GM04504 (cell line): Measurements from ENCODE around the gene CPZ.

Experiments used
- DNase-seq: peaks from one replicate; pipeline ENCODE4 v3.0.0-alpha.2; 2012; ENCODE audit warnings: low read depth

The CPZ gene

GRCh38 chr4:8592366-8593263, at the start of gene CPZ:
Gene CPZ, plus strand, starts transcription at chr4:8592765. Its CDS starts 69 bp downstream, at chr4:8592834.
- no peak for DNase-seq

- peak; percentile 65 for DNase-seq
Measured at GRCh38 chr4:8542776-8543525, 49.6 kb upstream of the CPZ start.

GRCh38 chr4:8543623-8544022, 48.9 kb upstream of the CPZ start:
- no peak for DNase-seq

DNA sequence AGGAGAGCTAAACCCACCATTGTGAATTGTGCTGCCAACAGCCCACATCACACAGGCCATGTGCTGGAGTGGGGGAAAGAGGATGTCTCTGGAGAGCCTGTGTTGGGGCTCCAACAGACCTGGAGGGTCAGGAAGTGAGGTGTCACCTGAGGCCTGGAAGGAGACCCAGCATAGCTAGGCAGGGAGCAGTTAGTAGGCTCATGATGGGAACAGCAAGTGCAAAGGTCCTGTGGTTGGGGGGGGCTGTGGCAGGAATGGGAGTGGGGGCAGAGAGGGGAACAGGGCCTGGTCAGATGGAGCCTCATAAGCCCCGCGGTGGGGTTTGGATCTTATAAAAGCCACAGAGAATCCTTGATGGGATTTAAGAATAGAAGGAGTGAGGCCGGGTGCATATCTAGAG, 48.3 kb upstream of the CPZ start:
- no peak for DNase-seq

DNA sequence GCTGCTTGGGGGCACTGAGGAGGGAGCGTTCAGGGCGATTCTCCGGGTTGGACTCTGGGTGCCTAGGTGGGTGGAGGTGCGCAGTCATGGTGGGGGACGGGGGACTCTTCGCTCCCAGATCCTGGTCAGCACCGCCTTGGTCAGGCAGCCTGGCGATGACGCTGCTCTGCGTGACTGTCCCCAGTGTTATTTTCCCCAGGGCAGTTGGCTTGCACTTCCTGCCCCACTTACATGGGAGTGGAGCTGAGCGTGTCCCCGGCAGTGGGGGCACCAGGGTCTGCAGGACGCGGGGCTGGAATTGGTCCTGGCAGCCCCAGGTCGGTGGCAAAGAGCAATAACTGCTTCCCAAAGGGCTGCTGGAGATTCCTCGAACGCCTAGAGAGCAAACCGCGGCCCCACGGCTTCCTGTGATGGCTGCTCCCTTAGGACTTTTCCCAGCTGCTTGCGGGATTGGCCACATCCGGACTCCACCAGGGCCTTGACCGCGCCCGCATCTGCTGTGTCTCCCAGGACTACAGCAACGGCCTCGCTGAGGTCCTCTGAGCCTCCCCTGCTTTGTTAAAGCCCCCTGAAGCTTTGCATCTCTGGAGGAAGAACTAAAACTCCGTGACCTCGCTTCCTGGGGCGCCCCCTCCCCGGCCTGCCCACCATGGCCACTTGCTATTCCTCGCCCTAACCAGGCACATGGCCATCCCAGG, 47.7 kb upstream of the CPZ start:
- no peak for DNase-seq

DNA sequence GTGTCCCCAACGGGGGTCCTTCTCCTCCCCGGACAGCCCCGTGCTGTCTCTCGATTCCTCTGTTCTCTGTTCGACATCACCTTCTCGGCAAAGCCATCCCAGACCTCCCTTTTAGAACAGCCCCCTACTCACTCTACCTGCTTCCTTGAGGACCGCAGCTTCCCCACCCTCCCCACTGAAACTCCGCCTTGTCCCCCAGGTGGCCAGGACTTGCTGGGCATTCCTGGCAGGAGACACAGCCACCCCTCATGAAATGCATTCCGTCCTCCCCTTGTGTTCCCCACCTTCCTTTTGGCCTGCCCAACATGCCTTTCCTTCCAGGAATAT, 47.2 kb upstream of the CPZ start:
- DNase-seq, result no peak

DNA sequence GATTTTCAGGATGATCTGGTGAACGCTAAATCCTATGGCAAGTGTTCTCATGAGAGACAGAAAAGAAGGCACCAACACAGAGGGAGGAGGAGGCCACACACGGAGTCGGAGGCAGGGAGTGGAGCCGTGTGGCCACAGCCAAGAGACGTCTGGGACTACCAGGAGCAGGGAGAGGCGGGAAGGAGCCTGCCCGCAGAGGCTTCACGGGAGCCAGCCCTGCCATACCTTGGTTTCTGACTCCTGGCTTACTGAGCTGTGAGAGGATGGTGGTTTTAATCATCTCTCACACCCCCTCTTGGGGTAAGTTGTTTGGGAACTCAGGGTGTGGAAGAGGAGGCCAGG, 45.8 kb upstream of the CPZ start:
- no peak for DNase-seq

DNA sequence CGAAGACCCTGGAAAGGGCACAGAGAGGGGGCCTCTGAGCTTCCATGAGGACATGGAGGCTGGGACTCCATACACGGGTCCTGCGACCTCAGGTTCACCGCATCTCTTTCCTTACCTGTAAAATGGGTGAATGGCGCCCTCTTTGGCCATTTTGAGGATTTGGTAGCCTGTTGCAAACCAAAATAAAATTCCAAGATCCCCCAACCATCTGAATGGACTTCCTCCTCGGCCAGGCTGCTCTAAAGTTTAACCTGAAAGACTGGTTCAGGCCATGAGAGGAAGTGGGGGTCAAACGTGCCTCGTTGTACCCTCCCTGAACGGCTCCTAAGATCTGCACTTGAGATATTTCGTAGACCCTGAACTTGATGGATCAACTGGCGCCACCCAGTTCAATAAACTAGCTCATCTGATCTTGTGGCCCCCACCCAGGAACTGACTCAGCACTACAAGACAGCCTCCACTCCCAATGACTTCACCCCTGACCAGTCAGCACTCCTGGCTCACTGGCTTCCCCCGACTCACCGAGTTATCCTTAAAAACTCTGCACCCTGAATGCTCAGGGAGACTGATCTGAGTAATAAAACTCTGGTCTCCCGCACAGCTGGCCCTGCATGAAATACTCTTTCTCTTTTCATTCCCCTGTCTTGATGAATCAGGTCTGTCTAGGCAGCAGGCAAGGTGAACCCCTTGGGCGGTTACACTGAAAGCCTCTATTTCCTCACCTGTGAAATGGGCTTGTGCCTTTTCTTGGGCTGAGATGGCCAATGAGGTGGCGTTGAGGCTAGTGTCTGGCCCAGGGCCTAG, 45.3 kb upstream of the CPZ start:
- no peak for DNase-seq

DNA sequence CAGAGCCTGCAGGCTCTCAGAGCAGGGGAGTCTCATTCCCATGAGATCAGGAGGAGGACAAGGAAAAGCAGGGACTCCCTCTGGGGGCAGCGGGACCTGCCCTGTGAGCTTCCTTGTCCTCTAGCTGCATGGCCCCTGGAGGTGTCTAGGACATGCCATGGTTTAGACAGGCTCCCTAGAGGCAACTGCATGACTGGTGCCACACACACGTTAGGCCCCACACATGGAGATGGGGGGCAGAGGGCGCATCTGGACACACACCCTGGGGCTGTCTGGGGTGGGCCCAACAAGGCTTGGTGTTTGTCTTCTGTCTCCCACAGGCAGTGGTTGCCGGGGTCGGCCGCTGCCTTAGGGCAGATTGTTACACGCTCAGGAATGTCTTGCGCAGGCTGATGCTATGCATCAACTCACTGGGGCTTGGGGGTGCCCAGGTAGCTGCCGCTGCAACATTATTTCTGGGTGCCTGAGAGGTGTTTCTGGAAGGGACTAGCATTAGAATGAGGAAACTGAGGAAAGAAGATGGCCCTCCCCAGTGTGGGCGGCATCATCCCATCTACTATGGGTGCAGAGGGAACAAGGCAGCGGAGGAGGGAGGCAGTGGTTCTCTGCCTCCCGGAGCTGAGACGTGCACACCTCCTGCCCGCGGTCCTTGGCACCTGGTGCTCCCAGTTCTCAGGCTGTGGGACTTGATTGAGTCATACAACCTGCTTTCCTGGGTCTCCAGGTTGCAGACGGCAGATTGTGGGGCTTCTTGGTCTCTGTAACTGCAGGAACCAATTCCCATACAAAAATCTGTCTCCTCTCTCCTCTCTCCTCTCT, 44.4 kb upstream of the CPZ start:
- no peak for DNase-seq

DNA sequence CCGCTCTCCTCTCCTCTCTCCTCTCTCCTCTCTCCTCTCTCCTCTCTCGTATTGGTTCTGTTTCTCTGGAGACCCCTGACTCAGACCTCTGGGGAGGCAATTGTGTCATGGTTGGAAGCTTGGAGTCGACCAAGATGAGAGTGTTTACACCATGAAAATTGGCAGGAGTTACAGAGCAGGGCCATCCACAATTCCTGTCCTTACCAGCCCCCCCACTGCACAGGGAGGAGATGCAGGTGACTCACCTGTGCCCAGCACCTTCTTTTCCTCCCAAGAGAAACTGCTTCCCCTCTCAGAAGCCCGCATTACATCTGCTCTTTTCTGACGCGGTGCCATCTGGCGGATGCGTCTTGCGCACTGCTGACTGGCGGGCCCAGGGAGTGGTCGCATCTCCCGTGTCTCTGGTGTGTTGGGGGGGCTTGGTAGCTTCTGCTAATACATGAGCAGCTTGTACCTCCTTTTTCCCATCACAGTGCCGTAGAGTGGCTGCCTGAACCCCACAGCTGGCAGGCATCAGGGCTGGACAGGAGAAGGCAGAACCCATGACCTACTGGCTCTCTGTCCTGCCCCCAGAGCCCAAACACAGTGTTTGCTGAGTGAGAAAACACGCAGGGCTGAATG, 43.7 kb upstream of the CPZ start:
- DNase-seq, result no peak

DNA sequence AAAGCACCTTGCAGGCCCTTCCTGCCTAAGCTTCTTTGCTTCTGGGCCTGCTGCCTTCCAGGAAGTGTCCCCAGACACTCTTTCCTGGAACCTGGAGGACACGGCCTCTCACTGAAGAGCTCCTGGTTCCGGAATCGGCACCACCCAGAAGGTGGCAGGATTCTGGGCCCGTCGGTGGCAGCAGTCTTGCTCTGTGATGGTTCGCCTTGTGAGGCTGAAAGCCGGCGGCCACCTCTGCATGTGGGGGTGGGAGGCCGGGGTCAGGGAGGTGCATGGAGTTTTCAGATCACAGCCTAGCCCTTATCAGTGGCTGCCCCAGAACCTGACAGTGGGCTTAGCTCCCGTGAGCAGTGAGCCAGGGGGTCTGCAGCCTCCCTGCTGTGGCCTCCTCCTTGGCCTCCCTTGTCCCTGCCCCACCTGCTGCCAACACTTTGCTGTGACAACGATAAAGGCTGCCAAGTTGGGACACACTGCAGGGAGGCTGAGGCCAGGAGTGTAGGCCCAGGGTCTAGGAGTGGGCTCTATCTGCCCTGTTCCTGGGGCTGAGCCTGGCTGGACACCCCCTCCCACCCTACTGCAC, 43.1 kb upstream of the CPZ start:
- no peak for DNase-seq

- no peak for DNase-seq
Measured at GRCh38 chr4:8550691-8551090, 41.9 kb upstream of the CPZ start.

DNA sequence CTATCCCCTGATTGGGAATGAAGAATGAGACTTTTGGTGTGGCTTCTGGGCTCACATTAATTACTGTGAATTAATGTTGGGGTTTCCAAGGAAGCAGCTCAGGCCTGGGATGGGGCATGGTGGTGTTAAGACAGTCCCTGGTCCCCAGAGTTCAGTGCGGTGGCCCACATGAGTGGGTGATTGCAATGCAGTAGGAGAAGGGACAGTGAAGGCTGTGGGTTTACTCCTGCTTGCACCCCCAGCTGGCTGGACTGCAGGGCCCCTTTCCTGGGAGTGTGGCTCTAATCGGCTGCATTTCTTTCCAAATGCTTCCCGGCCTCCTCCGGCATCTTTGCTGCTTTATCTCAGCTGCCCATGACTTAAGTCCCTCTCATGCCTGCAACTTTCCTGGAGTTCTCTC, 40.5 kb upstream of the CPZ start:
- DNase-seq, result no peak

DNA sequence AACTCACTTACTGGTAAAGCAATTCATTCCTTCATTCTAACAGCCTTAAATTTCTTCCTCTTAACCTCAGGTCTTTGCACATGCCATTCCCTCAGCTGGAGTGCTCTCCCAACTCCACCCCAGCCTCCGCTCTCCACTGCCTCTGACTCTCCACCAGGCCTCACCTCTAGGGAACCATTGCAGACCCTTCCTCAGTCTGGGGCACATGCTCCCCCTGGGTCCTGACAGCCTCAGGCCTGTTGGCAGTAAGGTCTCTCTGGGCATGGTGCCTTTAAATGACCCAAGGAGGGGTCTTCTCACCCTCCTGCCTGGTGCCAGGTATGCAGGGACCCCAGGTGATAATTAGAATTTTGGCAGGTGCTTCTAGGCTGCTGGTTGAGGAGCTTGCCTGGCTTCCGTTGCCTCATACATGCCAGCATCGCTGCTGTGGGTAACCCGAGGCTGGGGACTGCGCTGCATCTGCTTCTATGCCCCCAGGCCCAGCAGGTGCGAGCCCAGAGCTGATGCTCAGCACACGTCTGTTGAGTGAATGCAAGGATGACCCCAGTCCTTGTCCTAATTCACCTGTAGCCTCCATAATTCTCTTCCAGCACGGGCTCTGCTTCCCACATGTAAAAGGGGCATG, 39.9 kb upstream of the CPZ start:
- DNase-seq, result no peak

DNA sequence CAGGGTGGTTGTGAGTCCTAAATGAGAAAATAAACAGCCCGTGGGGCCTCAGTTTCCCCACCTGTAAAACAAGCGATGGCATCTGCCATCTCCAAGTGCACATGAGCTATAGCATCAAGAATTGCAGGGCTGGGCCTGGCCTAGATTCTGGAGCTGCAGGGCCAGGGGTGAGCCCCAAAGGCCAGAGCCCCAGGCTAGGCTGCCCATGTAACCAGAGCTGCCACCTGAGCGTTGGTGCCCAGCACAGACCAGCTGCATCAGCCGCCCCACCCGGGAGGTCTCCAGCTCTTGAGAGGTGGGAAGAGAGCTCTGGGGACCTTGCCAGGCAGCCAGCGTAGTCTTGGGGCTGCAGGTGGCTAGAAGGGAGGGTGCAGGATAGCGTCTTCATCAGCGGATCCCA, 39.3 kb upstream of the CPZ start:
- DNase-seq, result no peak

DNA sequence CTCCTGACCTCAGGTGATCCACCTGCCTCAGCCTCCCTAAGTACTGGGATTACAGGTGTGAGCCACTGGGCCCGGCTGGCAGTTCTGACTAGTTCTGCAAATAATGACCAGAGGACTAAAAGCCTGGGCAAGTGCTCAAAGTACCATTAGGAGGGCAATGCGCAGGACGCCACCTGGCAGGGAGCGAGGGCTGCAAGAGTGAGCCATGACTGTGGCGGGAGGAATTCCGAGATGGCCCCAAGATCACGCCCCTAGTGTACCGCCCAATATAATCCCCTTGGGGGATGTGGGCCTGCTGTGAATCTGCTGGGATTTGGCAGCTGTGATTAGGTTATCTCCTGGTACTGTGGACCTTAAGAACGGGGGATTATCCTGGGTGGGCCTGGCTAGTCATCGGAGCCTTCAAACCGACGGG, 38.6 kb upstream of the CPZ start:
- DNase-seq, result no peak

DNA sequence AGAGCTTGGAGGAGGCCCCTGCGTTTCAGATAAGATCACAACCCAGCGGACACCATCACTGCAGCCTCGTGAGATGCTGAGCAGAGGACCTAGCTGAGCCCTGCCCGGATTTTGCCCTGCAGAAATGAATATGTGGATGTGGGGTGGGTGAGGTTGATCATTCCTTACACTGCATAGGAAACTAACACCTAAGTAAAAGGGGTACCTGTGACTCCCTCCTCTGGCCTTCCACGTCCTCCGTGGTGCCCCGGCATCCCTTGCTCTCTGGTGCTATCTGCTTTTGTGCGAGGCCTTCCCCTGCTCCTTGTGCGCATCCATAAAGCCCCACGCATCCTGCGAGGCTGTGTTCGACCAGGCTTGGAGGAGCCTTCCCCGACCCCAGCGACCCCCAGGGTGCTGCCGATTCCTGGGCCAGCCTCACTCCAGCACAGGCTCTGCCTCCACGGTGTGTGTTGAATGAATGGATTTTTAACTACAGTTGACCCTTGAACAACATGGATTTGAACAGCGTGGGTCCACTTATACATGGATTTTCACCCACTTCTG, 37.9 kb upstream of the CPZ start:
- no peak for DNase-seq

DNA sequence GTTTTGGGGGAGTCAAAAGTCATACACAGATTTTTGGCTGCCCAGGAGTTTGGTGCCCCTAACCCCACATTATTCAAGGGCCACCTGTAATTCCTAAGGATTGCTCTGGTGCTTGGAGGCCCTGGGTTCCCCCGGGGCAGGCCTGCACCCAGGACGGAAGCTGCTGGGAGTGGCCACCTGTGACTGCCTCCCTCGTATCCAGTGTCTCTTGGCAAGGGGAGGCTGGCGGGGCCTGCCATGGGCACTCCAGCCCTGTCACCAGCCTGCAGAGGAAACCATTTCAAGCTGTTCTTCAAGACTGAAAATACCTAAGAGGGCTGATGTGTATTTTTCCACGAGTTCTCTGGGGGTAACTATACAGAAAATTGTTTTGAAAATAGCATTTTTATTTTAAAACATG, 36.8 kb upstream of the CPZ start:
- DNase-seq, result no peak

GRCh38 chr4:8556341-8557150, 36.0 kb upstream of the CPZ start:
- DNase-seq, result no peak
